K562 (cell line): Measurements from ENCODE around the gene ST7. TPM values are rescaled to one million over a fixed set of nuclear protein-coding genes. Genes with fewer than 3 reads are reported as not detected.
A peak's percentile ranks its signal among the peaks of the same experiment; 100 is the strongest.
"Not testable (repeated sequence)": the region's sequence is repeated elsewhere in the genome, so short reads cannot be mapped to it uniquely, and the experiment has no call there.

Source experiments
- C11orf30 ChIP-seq: fragments of 450-650 bp; IDR thresholded peaks from 2 replicates; pipeline ENCODE4 v1.6.1; 2016; ENCODE audit warnings: low read depth, mild to moderate bottlenecking
- EP400 ChIP-seq: fragments of 450-650 bp; IDR thresholded peaks from 2 replicates; pipeline ENCODE4 v1.6.1; 2017; ENCODE audit warnings: antibody characterized with exemption, mild to moderate bottlenecking, moderate library complexity
- FOSL1 ChIP-seq: fragments of 200-800 bp; sonication (Bioruptor generic); conservative IDR thresholded peaks from 2 replicates; pipeline ENCODE4 v1.6.1; 2016; ENCODE audit warnings: missing genetic modification characterization, missing compliant biosample characterization
- FOXK2 ChIP-seq, 2 experiments: fragments of 450-650 bp; IDR thresholded peaks in 1 of 2; conservative IDR thresholded peaks in 1 of 2; 2 replicates each; pipeline ENCODE4 v1.6.1; 2016; ENCODE audit warnings: low read depth in 2 of 2, mild to moderate bottlenecking in 1 of 2
- MAFF ChIP-seq: IDR thresholded peaks from 2 replicates; pipeline ENCODE4 v1.6.1; 2012; ENCODE audit warnings: low read length, improper control_type of control experiment
- MAFG ChIP-seq: fragments of 450-650 bp; conservative IDR thresholded peaks from 2 replicates; pipeline ENCODE4 v1.6.1; 2016; ENCODE audit warnings: missing genetic modification characterization, missing compliant biosample characterization
- MAFK ChIP-seq: IDR thresholded peaks from 2 replicates; pipeline ENCODE4 v1.6.1; 2011; ENCODE audit warnings: low read length, improper control_type of control experiment
- MEIS2 ChIP-seq: fragments of 450-650 bp; IDR thresholded peaks from 2 replicates; pipeline ENCODE4 v1.6.1; 2014; ENCODE audit warnings: mild to moderate bottlenecking; ENCODE audit not compliant: partially characterized antibody
- NFE2 ChIP-seq: IDR thresholded peaks from 2 replicates; pipeline ENCODE4 v1.6.1; 2014; ENCODE audit warnings: antibody characterized with exemption, low read depth
- RAD51 ChIP-seq: fragments of 450-650 bp; IDR thresholded peaks from 2 replicates; pipeline ENCODE4 v1.7.1; 2016; ENCODE audit warnings: low read depth, mild to moderate bottlenecking, borderline replicate concordance
- SMARCA4 ChIP-seq: fragments of 450-650 bp; IDR thresholded peaks from 2 replicates; pipeline ENCODE4 v1.6.1; 2016
- SMARCE1 ChIP-seq: fragments of 450-650 bp; IDR thresholded peaks from 2 replicates; pipeline ENCODE4 v1.7.1; 2016; ENCODE audit warnings: mild to moderate bottlenecking
- TFE3 ChIP-seq: fragments of 450-650 bp; formaldehyde crosslinking; IDR thresholded peaks from 2 replicates; pipeline ENCODE4 v1.4.0; 2020; ENCODE audit warnings: mild to moderate bottlenecking, mixed read lengths
- TRIM24 ChIP-seq, 2 experiments: fragments of 450-650 bp; IDR thresholded peaks; 2 replicates each; pipeline ENCODE4 v1.6.1; 2016
- polyA plus RNA-seq, 8 experiments: library from polyadenylated mRNA; depleted of rRNA in 4 of 8; stranded (reverse) in 5 of 8; unstranded in 3 of 8; fragments of >200 nt; fragmentation: Nextera tagmentation in 2 of 8; fragmentation: Illumina TruSeq in 1 of 8; extraction: Ambion mirVana in 2 of 8; extraction: Trizol in 1 of 8; gene quantifications; 2 replicates each; pipeline versions ENCODE4 v1.2.1 to v1.2.3, GENCODE V29; 2011 to 2014; ENCODE audit warnings: inconsistent platforms in 1 of 8, missing spikeins in 1 of 8
- total RNA-seq, 7 experiments: library from RNA; depleted of rRNA in 6 of 7; stranded (reverse); fragments of >200 nt in 6 of 7; fragmentation: Illumina TruSeq in 2 of 7; extraction: Trizol in 2 of 7; gene quantifications; 2 replicates each; pipeline versions ENCODE4 v1.2.1 to v1.2.3, GENCODE V29; 2011 to 2021; ENCODE audit warnings: low replicate concordance in 1 of 7
- TF ChIP-seq, protein P1 (sequence below): fragments of 450-650 bp; IDR thresholded peaks from 2 replicates; pipeline ENCODE4 v1.6.1; 2017; ENCODE audit warnings: antibody characterized with exemption, mild to moderate bottlenecking
- TF ChIP-seq, protein P2 (sequence below), 2 experiments: IDR thresholded peaks in 1 of 2; conservative IDR thresholded peaks in 1 of 2; 2 replicates each; pipeline ENCODE4 v1.6.1; 2016; ENCODE audit warnings: low read depth in 2 of 2, mild to moderate bottlenecking in 1 of 2, missing compliant biosample characterization in 1 of 2, missing genetic modification characterization in 1 of 2, moderate library complexity in 1 of 2
- TF ChIP-seq, protein P3 (sequence below): fragments of 450-650 bp; IDR thresholded peaks from 2 replicates; pipeline ENCODE4 v1.6.1; 2016

ST7 gene
- total and polyA plus RNA-seq, 9 of the 15 experiments (the other 6 are each of a cell fraction or from before 2014, with no cell fraction given) = 23.9 to 56.3 (median 36.9) TPM

DNA sequence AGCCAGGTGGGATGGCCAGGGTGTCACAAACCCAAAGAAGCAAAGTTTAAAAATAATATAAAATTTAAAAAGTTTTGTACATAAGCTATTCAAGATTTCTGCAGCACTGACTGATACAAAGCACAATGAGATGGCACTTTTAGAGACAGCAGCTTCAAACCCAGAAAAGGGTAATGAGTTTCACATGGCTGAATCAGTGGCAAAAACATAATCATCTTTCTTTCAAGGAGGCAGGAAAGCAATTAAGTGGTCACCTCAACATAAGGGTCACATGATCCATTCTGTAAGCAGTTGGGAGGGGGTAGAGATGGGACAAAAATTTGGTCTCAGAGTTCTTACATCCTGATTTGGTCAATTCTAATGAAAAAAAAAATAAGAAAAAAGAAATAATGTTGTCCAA is 17.9 kb downstream of the ST7 start (continued):
- TF ChIP-seq, protein P1, sequence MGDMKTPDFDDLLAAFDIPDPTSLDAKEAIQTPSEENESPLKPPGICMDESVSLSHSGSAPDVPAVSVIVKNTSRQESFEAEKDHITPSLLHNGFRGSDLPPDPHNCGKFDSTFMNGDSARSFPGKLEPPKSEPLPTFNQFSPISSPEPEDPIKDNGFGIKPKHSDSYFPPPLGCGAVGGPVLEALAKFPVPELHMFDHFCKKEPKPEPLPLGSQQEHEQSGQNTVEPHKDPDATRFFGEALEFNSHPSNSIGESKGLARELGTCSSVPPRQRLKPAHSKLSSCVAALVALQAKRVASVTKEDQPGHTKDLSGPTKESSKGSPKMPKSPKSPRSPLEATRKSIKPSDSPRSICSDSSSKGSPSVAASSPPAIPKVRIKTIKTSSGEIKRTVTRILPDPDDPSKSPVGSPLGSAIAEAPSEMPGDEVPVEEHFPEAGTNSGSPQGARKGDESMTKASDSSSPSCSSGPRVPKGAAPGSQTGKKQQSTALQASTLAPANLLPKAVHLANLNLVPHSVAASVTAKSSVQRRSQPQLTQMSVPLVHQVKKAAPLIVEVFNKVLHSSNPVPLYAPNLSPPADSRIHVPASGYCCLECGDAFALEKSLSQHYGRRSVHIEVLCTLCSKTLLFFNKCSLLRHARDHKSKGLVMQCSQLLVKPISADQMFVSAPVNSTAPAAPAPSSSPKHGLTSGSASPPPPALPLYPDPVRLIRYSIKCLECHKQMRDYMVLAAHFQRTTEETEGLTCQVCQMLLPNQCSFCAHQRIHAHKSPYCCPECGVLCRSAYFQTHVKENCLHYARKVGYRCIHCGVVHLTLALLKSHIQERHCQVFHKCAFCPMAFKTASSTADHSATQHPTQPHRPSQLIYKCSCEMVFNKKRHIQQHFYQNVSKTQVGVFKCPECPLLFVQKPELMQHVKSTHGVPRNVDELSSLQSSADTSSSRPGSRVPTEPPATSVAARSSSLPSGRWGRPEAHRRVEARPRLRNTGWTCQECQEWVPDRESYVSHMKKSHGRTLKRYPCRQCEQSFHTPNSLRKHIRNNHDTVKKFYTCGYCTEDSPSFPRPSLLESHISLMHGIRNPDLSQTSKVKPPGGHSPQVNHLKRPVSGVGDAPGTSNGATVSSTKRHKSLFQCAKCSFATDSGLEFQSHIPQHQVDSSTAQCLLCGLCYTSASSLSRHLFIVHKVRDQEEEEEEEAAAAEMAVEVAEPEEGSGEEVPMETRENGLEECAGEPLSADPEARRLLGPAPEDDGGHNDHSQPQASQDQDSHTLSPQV = peak; percentile 38; the same call in 1 of the 2 replicates
- peak in 1 of 2 experiments; percentile 18; a peak in 1 of 4 replicates for TF ChIP-seq TRIM24 (IDR thresholded peaks at IDR 0.05)
- TF ChIP-seq SMARCE1 = 0 out of 2 replicates have a peak, but pooled peaks have one; percentile 14
- peak; percentile 95 for TF ChIP-seq NFE2
- TF ChIP-seq MAFG = peak; percentile 94
- TF ChIP-seq, protein P2, sequence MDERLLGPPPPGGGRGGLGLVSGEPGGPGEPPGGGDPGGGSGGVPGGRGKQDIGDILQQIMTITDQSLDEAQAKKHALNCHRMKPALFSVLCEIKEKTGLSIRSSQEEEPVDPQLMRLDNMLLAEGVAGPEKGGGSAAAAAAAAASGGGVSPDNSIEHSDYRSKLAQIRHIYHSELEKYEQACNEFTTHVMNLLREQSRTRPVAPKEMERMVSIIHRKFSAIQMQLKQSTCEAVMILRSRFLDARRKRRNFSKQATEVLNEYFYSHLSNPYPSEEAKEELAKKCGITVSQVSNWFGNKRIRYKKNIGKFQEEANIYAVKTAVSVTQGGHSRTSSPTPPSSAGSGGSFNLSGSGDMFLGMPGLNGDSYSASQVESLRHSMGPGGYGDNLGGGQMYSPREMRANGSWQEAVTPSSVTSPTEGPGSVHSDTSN (CRISPR knock-in tag; IDR thresholded peaks at IDR 0.05; ENCODE audit: low read depth) = not testable (repeated sequence)
- TF ChIP-seq, protein P2 (tag; conservative IDR thresholded peaks at IDR 0.05; ENCODE audit: low read depth) = peak; percentile 40
- peak; percentile 71 for TF ChIP-seq MAFK
- TF ChIP-seq MEIS2 = peak; percentile 27
- 0 out of 2 replicates have a peak, but pooled peaks have one; percentile 26 for TF ChIP-seq EP400
- TF ChIP-seq TFE3 (CRISPR knock-in tag) = peak; percentile 95
- peak; percentile 78 for TF ChIP-seq RAD51
- peak; percentile 54; the same call in 1 of the 2 replicates for TF ChIP-seq SMARCA4
- TF ChIP-seq FOXK2 (conservative IDR thresholded peaks at IDR 0.05 in 1 of 2, IDR thresholded peaks at IDR 0.05 in 1 of 2; ENCODE audit: low read depth in 2 of 2) = peak in 1 of 2 experiments; percentile 31; a peak in 1 of 4 replicates
- peak; percentile 91 for TF ChIP-seq C11orf30
- TF ChIP-seq, protein P3, sequence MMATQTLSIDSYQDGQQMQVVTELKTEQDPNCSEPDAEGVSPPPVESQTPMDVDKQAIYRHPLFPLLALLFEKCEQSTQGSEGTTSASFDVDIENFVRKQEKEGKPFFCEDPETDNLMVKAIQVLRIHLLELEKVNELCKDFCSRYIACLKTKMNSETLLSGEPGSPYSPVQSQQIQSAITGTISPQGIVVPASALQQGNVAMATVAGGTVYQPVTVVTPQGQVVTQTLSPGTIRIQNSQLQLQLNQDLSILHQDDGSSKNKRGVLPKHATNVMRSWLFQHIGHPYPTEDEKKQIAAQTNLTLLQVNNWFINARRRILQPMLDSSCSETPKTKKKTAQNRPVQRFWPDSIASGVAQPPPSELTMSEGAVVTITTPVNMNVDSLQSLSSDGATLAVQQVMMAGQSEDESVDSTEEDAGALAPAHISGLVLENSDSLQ = peak; percentile 40; the same call in 1 of the 2 replicates
- TF ChIP-seq MAFF = peak; percentile 75
- 0 out of 2 replicates have a peak, but pooled peaks have one; percentile 4 for TF ChIP-seq FOSL1
